Neural cell (in vitro differentiated cells): ENCODE data around the gene RSPO3. TPM values are rescaled to one million over a fixed set of nuclear protein-coding genes. Genes with fewer than 3 reads are reported as not detected.

Source experiments
- H2AFZ ChIP-seq: fragments of 200-600, 300-800 bp; sonication (generic), shearing (Covaris generic); 2 replicates; pipeline ENCODE4 v1.6.0; 2014; ENCODE audit warnings: low read depth, mild to moderate bottlenecking, antibody characterized with exemption, low read length, moderate library complexity
- H3F3A ChIP-seq: fragments of 200-600 bp; shearing (Covaris generic); 2 replicates; pipeline ENCODE4 v1.6.1; 2016; ENCODE audit warnings: mild to moderate bottlenecking, moderate library complexity, mixed read lengths, antibody characterized with exemption, low read length; ENCODE audit not compliant: insufficient read depth, poor library complexity, severe bottlenecking
- H3K27ac ChIP-seq: fragments of 200-600, 300-800 bp; sonication (generic), shearing (Covaris generic); 2 replicates; pipeline ENCODE4 v1.5.1; 2014; ENCODE audit warnings: mild to moderate bottlenecking, low read length, moderate library complexity
- H3K27me3 ChIP-seq: fragments of 300-800, 200-600 bp; sonication (generic), shearing (Covaris generic); 2 replicates; pipeline ENCODE4 v1.6.0; 2014; ENCODE audit warnings: mild to moderate bottlenecking, low read depth, low read length, moderate library complexity; ENCODE audit not compliant: insufficient read depth
- H3K36me3 ChIP-seq: fragments of 300-800, 200-600 bp; sonication (generic), shearing (Covaris generic); 2 replicates; pipeline ENCODE4 v1.5.1; 2014; ENCODE audit warnings: mild to moderate bottlenecking, antibody characterized with exemption, low read length, moderate library complexity; ENCODE audit not compliant: insufficient read depth
- H3K4me2 ChIP-seq: fragments of 300-800, 200-600 bp; sonication (generic), shearing (Covaris generic); 2 replicates; pipeline ENCODE4 v1.6.0; 2014; ENCODE audit warnings: mild to moderate bottlenecking, low read length
- H3K4me3 ChIP-seq: fragments of 300-800, 200-600 bp; sonication (generic), shearing (Covaris generic); 2 replicates; pipeline ENCODE4 v1.5.1; 2014; ENCODE audit warnings: mild to moderate bottlenecking, low read length, moderate library complexity
- H3K79me2 ChIP-seq: fragments of 200-600 bp; shearing (Covaris generic); replicated peaks from 2 replicates; pipeline ENCODE4 v1.6.0; 2014; ENCODE audit warnings: mild to moderate bottlenecking, low read length, moderate library complexity; ENCODE audit not compliant: insufficient read depth
- H3K9ac ChIP-seq: fragments of 300-800, 200-600 bp; sonication (generic), shearing (Covaris generic); 2 replicates; pipeline ENCODE4 v1.6.1; 2016; ENCODE audit warnings: mild to moderate bottlenecking, low read length, mixed read lengths
- H3K9me2 ChIP-seq: fragments of 200-600 bp; shearing (Covaris generic); 2 replicates; pipeline ENCODE4 v1.6.1; 2016; ENCODE audit warnings: mild to moderate bottlenecking, low read length, mixed read lengths; ENCODE audit not compliant: insufficient read depth
- H3K9me3 ChIP-seq: fragments of 200-600, 300-800 bp; sonication (generic), shearing (Covaris generic); 2 replicates; pipeline ENCODE4 v1.6.1; 2016; ENCODE audit warnings: mild to moderate bottlenecking, mixed run types, low read length, moderate library complexity, mixed read lengths
- H4K20me1 ChIP-seq: fragments of 200-600 bp; shearing (Covaris generic); 2 replicates; pipeline ENCODE4 v1.6.1; 2016; ENCODE audit warnings: mild to moderate bottlenecking, mixed run types; ENCODE audit not compliant: insufficient read depth
- CTCF ChIP-seq: fragments of 450-650 bp; IDR thresholded peaks from 2 replicates; pipeline ENCODE4 v1.5.1; 2014; ENCODE audit warnings: antibody characterized with exemption, mild to moderate bottlenecking, moderate library complexity; ENCODE audit not compliant: poor library complexity, severe bottlenecking
- EP300 ChIP-seq: fragments of 450-650 bp; conservative IDR thresholded peaks from 2 replicates; pipeline ENCODE4 v1.6.1; 2014; ENCODE audit warnings: antibody characterized with exemption, mild to moderate bottlenecking, moderate library complexity; ENCODE audit not compliant: poor library complexity, severe bottlenecking
- EZH2 ChIP-seq: fragments of 200-600, 300-800 bp; shearing (Covaris generic), sonication (generic); IDR thresholded peaks from 2 replicates; pipeline ENCODE4 v1.6.1; 2014; ENCODE audit warnings: antibody characterized with exemption, low read length, borderline replicate concordance, mild to moderate bottlenecking; ENCODE audit not compliant: insufficient read depth, poor library complexity, severe bottlenecking
- MXI1 ChIP-seq: fragments of 450-650 bp; conservative IDR thresholded peaks from 2 replicates; pipeline ENCODE4 v1.6.1; 2014; ENCODE audit warnings: antibody characterized with exemption, mild to moderate bottlenecking; ENCODE audit not compliant: poor library complexity, severe bottlenecking
- POLR2AphosphoS5 ChIP-seq: IDR thresholded peaks from 2 replicates; pipeline ENCODE4 v1.6.1; 2012
- RAD21 ChIP-seq: fragments of 450-650 bp; conservative IDR thresholded peaks from 2 replicates; pipeline ENCODE4 v1.6.1; 2014; ENCODE audit warnings: antibody characterized with exemption, mild to moderate bottlenecking, moderate library complexity
- REST ChIP-seq: IDR thresholded peaks from 2 replicates; pipeline ENCODE4 v1.6.1; 2012; ENCODE audit warnings: borderline replicate concordance
- SMC3 ChIP-seq: fragments of 450-650 bp; conservative IDR thresholded peaks from 2 replicates; pipeline ENCODE4 v1.6.1; 2014; ENCODE audit warnings: antibody characterized with exemption, mild to moderate bottlenecking, moderate library complexity; ENCODE audit not compliant: poor library complexity
- TAF1 ChIP-seq: IDR thresholded peaks from 2 replicates; pipeline ENCODE4 v1.6.1; 2012; ENCODE audit warnings: low read depth
- polyA plus RNA-seq: library from polyadenylated mRNA; depleted of rRNA; stranded (reverse); fragments of >200 nt; gene quantifications from 2 replicates; pipeline ENCODE4 v1.2.3, GENCODE V29; 2014

The RSPO3 gene
- polyA plus RNA-seq, 1 donor from 2014 or later: 0.48 TPM

GRCh38 chr6:127243501-127243900 lies 125.0 kb downstream of the RSPO3 start:
- Histone ChIP-seq H3K4me3 (no peak overlapping the region), H3F3A (no peaks in the 10 kb centered on the region), H3K27me3 (no peaks in the 10 kb centered on the region), H3K9me2 (no peaks in the 10 kb centered on the region), H4K20me1 (no peaks in the 10 kb centered on the region), H3K9me3 (no peaks in the 10 kb centered on the region), H3K27ac (no peak overlapping the region), H3K36me3 (no peaks in the 10 kb centered on the region), H3K79me2 (no peaks in the 10 kb centered on the region), H2AFZ (no peak overlapping the region), H3K4me2 (no peak overlapping the region), H3K9ac (no peak overlapping the region)
- TF ChIP-seq REST: no peak
- no peak for TF ChIP-seq POLR2AphosphoS5
- no peak for TF ChIP-seq EZH2
- TF ChIP-seq RAD21: no peak
- TF ChIP-seq SMC3: no peak
- no peak for TF ChIP-seq TAF1
- TF ChIP-seq CTCF: no peak
- TF ChIP-seq MXI1: no peak
- no peak for TF ChIP-seq EP300

Other genes starting within 250 kb of the RSPO3 start
- 222 and 244 TPM in 2 replicates for gene RNF146, start 148.2 kb downstream of the RSPO3 start, polyA plus RNA-seq
- gene ECHDC1, start 224.9 kb downstream of the RSPO3 start, polyA plus RNA-seq: 95.7 and 116 TPM in 2 replicates